H9 (cell line): ENCODE data around the gene VAV3. TPM values are rescaled to one million over a fixed set of nuclear protein-coding genes. Genes with fewer than 3 reads are reported as not detected.

ENCODE experiments used
- DNase-seq: peaks from one replicate; pipeline ENCODE4 v3.0.0-alpha.2; 2017
- H2AFZ ChIP-seq: one replicate; pipeline ENCODE4 v1.6.1; 2013; ENCODE audit warnings: mild to moderate bottlenecking, low read length, control low read depth, moderate library complexity
- H2AK5ac ChIP-seq: 2 replicates; pipeline ENCODE4 v1.6.1; 2013; ENCODE audit warnings: low read length, control low read depth, mixed read lengths; ENCODE audit not compliant: insufficient read length
- H2BK120ac ChIP-seq: one replicate; pipeline ENCODE4 v1.6.1; 2013; ENCODE audit warnings: low read depth, mild to moderate bottlenecking, low read length, control low read depth, inconsistent platforms; ENCODE audit not compliant: poor library complexity, severe bottlenecking
- H2BK12ac ChIP-seq: 2 replicates; pipeline ENCODE4 v1.6.1; 2013; ENCODE audit warnings: low read length, control low read depth, mixed read lengths, low read depth; ENCODE audit not compliant: insufficient read length
- H2BK15ac ChIP-seq: 2 replicates; pipeline ENCODE4 v1.6.1; 2013; ENCODE audit warnings: low read depth, low read length, control low read depth
- H2BK20ac ChIP-seq: one replicate; pipeline ENCODE4 v1.6.1; 2013; ENCODE audit warnings: low read depth, mild to moderate bottlenecking, low read length, control low read depth, inconsistent platforms; ENCODE audit not compliant: poor library complexity, severe bottlenecking
- H2BK5ac ChIP-seq: 2 replicates; pipeline ENCODE4 v1.6.1; 2013; ENCODE audit warnings: low read length, control low read depth, mixed read lengths; ENCODE audit not compliant: insufficient read length
- H3K14ac ChIP-seq: 2 replicates; pipeline ENCODE4 v1.6.1; 2013; ENCODE audit warnings: low read length, control low read depth; ENCODE audit not compliant: insufficient read depth
- H3K18ac ChIP-seq: 2 replicates; pipeline ENCODE4 v1.6.1; 2013; ENCODE audit warnings: low read depth, mild to moderate bottlenecking, mixed read lengths, low read length, control low read depth; ENCODE audit not compliant: insufficient read length
- H3K23ac ChIP-seq: 2 replicates; pipeline ENCODE4 v1.6.1; 2013; ENCODE audit warnings: low read length, control low read depth, mixed read lengths, low read depth; ENCODE audit not compliant: insufficient read length
- H3K23me2 ChIP-seq: 2 replicates; pipeline ENCODE4 v1.6.1; 2013; ENCODE audit warnings: low read depth, mild to moderate bottlenecking, mixed read lengths, low read length, control low read depth; ENCODE audit not compliant: insufficient read length, poor library complexity, severe bottlenecking
- H3K27ac ChIP-seq: 2 replicates; pipeline ENCODE4 v1.5.1; 2013; ENCODE audit warnings: low read length, control low read depth, mixed read lengths, low read depth; ENCODE audit not compliant: insufficient read length
- H3K27me3 ChIP-seq: 2 replicates; pipeline ENCODE4 v1.6.1; 2013; ENCODE audit warnings: low read length, control low read depth, inconsistent platforms; ENCODE audit not compliant: insufficient read depth
- H3K4ac ChIP-seq: 2 replicates; pipeline ENCODE4 v1.6.1; 2013; ENCODE audit warnings: low read depth, mild to moderate bottlenecking, control low read depth, inconsistent platforms, low read length, moderate library complexity
- H3K4me1 ChIP-seq: 2 replicates; pipeline ENCODE4 v1.6.1; 2013; ENCODE audit warnings: low read length, control low read depth, inconsistent platforms; ENCODE audit not compliant: insufficient read depth
- H3K4me2 ChIP-seq: 2 replicates; pipeline ENCODE4 v1.6.1; 2013; ENCODE audit warnings: low read length, control low read depth, mixed read lengths; ENCODE audit not compliant: insufficient read length, insufficient read depth
- H3K56ac ChIP-seq: 2 replicates; pipeline ENCODE4 v1.6.1; 2013; ENCODE audit warnings: low read depth, mild to moderate bottlenecking, mixed read lengths, low read length, control low read depth; ENCODE audit not compliant: insufficient read length
- H3K79me1 ChIP-seq: 2 replicates; pipeline ENCODE4 v1.6.1; 2013; ENCODE audit warnings: low read depth, mild to moderate bottlenecking, moderate library complexity, low read length, control low read depth, inconsistent platforms; ENCODE audit not compliant: insufficient read depth, poor library complexity, severe bottlenecking
- H3K79me2 ChIP-seq: 2 replicates; pipeline ENCODE4 v1.6.1; 2013; ENCODE audit warnings: low read length, control low read depth, inconsistent platforms; ENCODE audit not compliant: insufficient read depth
- H3K9ac ChIP-seq: 2 replicates; pipeline ENCODE4 v1.6.1; 2013; ENCODE audit warnings: low read length, control low read depth, mixed read lengths; ENCODE audit not compliant: insufficient read length; ENCODE audit errors: extremely low read depth
- H3K9me3 ChIP-seq: one replicate; pipeline ENCODE4 v1.6.1; 2013; ENCODE audit warnings: low read depth, low read length, inconsistent platforms; ENCODE audit not compliant: control insufficient read depth
- H3T11ph ChIP-seq: one replicate; pipeline ENCODE4 v1.6.1; 2013; ENCODE audit warnings: mild to moderate bottlenecking, low read length, control low read depth, inconsistent platforms
- H4K20me1 ChIP-seq: one replicate; pipeline ENCODE4 v1.6.1; 2013; ENCODE audit not compliant: control insufficient read depth, insufficient read length, insufficient read depth
- H4K5ac ChIP-seq: 2 replicates; pipeline ENCODE4 v1.6.1; 2013; ENCODE audit warnings: low read depth, mild to moderate bottlenecking, mixed read lengths, low read length, control low read depth; ENCODE audit not compliant: insufficient read length
- H4K8ac ChIP-seq: replicated peaks from 2 replicates; pipeline ENCODE4 v1.6.1; 2013; ENCODE audit warnings: low read length, control low read depth, mixed read lengths, low read depth; ENCODE audit not compliant: insufficient read length
- H4K91ac ChIP-seq: 2 replicates; pipeline ENCODE4 v1.6.1; 2013; ENCODE audit warnings: low read depth, mild to moderate bottlenecking, moderate library complexity, mixed read lengths, low read length, control low read depth; ENCODE audit not compliant: insufficient read length
- H3K27ac Mint-ChIP-seq, 3 experiments: 2 replicates in 2 of 3; 3 replicates in 1 of 3; pipeline ENCODE4 v1.8.0; 2020 to 2021; ENCODE audit warnings: mixed read lengths in 3 of 3, mild to moderate bottlenecking in 1 of 3, moderate library complexity in 1 of 3
- H3K27me3 Mint-ChIP-seq: 2 replicates; pipeline ENCODE4 v1.8.0; 2021; ENCODE audit warnings: low read depth, mild to moderate bottlenecking, moderate library complexity, mixed read lengths
- H3K36me3 Mint-ChIP-seq, 3 experiments: 2 replicates in 2 of 3; 3 replicates in 1 of 3; pipeline ENCODE4 v1.8.0; 2020 to 2021; ENCODE audit warnings: low read depth in 3 of 3, mixed read lengths in 3 of 3; ENCODE audit not compliant: insufficient read depth in 1 of 3
- H3K4me1 Mint-ChIP-seq, 2 experiments: 2 replicates each; pipeline ENCODE4 v1.8.0; 2020; ENCODE audit warnings: mixed read lengths in 2 of 2
- H3K4me3 Mint-ChIP-seq, 2 experiments: 2 replicates in 1 of 2; 3 replicates in 1 of 2; pipeline ENCODE4 v1.8.0; 2020 to 2021; ENCODE audit warnings: mild to moderate bottlenecking in 2 of 2, mixed read lengths in 2 of 2, moderate library complexity in 1 of 2
- H3K9me3 Mint-ChIP-seq, 2 experiments: 2 replicates in 1 of 2; 3 replicates in 1 of 2; pipeline ENCODE4 v1.8.0; 2020; ENCODE audit warnings: mild to moderate bottlenecking in 2 of 2, mixed read lengths in 2 of 2, moderate library complexity in 1 of 2
- WGBS: extraction: QIAGEN DNeasy Blood & Tissue Kit; methylation state at CpG from one replicate; pipeline ENCODE4 v1.1.7; 2013; ENCODE audit warnings: missing lambda C conversion rate, low lambda C conversion rate, mixed read lengths; ENCODE audit not compliant: insufficient read length; ENCODE audit errors: extremely low coverage; 5-methylcytosine and 5-hydroxymethylcytosine counted together
- total RNA-seq: library from RNA; stranded (reverse); gene quantifications from 2 replicates; pipeline ENCODE4 v1.2.1, GENCODE V29; 2021
- TF ChIP-seq, protein P1 (sequence below): fragments of 200-600 bp; sonication (generic); conservative IDR thresholded peaks from 3 replicates; pipeline ENCODE4 v1.8.0; 2021; ENCODE audit warnings: antibody characterized with exemption, mild to moderate bottlenecking

The VAV3 gene
- total RNA-seq, 1 experiment from 2014 or later: 5.1 TPM

DNA sequence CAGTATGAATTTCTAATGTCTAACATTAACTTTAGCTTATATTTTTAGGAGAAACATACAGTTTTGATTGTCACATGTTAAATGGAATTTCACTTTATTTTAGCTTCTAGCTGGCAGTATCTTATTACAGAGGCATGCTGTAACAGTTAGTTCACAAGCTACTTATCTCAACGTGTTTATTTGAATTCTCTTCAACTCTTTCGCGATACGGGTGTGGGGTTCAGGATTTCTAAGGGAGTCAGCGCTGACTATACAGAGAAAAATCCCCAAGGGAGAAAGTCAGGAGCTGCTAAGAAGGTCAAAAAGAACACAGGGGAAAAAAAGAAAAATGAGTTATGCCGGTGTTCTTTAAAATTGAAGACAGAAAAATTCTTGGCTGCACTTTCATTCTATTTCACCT, 296.2 kb downstream of the VAV3 start:
- Histone ChIP-seq H2BK15ac (no peak overlapping the region), H3K27ac (no peak overlapping the region), H3K23ac (no peak overlapping the region), H4K8ac (no peak overlapping the region), H4K20me1 (no peaks in the 10 kb centered on the region), H3K27me3 (no peaks in the 10 kb centered on the region), H2BK5ac (no peak overlapping the region), H2AFZ (no peak overlapping the region), H4K91ac (no peak overlapping the region), H3K18ac (no peak overlapping the region), H3K4me1 (no peaks in the 10 kb centered on the region), H3K14ac (no peak overlapping the region), H3K4me2 (no peak overlapping the region), H3K4ac (no peak overlapping the region), H3K9ac (no peak overlapping the region), H3K79me2 (no peaks in the 10 kb centered on the region), H2AK5ac (no peak overlapping the region), H3K9me3 (no peaks in the 10 kb centered on the region), H2BK20ac (no peak overlapping the region), H2BK120ac (no peak overlapping the region), H3K79me1 (no peaks in the 10 kb centered on the region), H3K23me2 (no peaks in the 10 kb centered on the region), H3K56ac (no peak overlapping the region), H2BK12ac (no peak overlapping the region), H3T11ph (no peak overlapping the region), H4K5ac (no peak overlapping the region)
- WGBS: no CpG with 5 or more reads among the region's 6 CpGs
- Mint-ChIP-seq H3K27ac (no peak overlapping the region), H3K27me3 (no peaks in the 10 kb centered on the region), H3K36me3 (no peaks in the 10 kb centered on the region), H3K4me3 (no peak overlapping the region), H3K4me1 (no peaks in the 10 kb centered on the region), H3K9me3 (no peaks in the 10 kb centered on the region)
- TF ChIP-seq, protein P1, sequence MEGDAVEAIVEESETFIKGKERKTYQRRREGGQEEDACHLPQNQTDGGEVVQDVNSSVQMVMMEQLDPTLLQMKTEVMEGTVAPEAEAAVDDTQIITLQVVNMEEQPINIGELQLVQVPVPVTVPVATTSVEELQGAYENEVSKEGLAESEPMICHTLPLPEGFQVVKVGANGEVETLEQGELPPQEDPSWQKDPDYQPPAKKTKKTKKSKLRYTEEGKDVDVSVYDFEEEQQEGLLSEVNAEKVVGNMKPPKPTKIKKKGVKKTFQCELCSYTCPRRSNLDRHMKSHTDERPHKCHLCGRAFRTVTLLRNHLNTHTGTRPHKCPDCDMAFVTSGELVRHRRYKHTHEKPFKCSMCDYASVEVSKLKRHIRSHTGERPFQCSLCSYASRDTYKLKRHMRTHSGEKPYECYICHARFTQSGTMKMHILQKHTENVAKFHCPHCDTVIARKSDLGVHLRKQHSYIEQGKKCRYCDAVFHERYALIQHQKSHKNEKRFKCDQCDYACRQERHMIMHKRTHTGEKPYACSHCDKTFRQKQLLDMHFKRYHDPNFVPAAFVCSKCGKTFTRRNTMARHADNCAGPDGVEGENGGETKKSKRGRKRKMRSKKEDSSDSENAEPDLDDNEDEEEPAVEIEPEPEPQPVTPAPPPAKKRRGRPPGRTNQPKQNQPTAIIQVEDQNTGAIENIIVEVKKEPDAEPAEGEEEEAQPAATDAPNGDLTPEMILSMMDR: no peak
- DNase-seq: no peak
